Subcutaneous abdominal adipose tissue (tissue), 5 donors: Measurements from ENCODE around the gene RUNDC3A.

ENCODE experiments used
- H3K27ac ChIP-seq: one replicate; pipeline ENCODE4 v1.7.0; 2013; ENCODE audit warnings: low read depth, mild to moderate bottlenecking, inconsistent platforms, low read length, moderate library complexity
- H3K27me3 ChIP-seq, 5 donors: one replicate each; pipeline ENCODE4 v1.7.0; 2013; ENCODE audit warnings: low read length in 5 of 5, inconsistent platforms in 1 of 5; ENCODE audit not compliant: control insufficient read depth in 5 of 5, insufficient read depth in 4 of 5
- H3K36me3 ChIP-seq, 5 donors: one replicate each; pipeline ENCODE4 v1.7.0; 2013; ENCODE audit warnings: low read length in 5 of 5; ENCODE audit not compliant: control insufficient read depth in 5 of 5, insufficient read depth in 5 of 5
- H3K4me1 ChIP-seq, 5 donors: one replicate each; pipeline ENCODE4 v1.7.0; 2013; ENCODE audit warnings: low read length in 5 of 5, mild to moderate bottlenecking in 3 of 5, moderate library complexity in 1 of 5; ENCODE audit not compliant: control insufficient read depth in 5 of 5, insufficient read depth in 5 of 5
- H3K4me3 ChIP-seq, 5 donors: one replicate each; pipeline ENCODE4 v1.7.0; 2013; ENCODE audit warnings: low read length in 5 of 5, low read depth in 1 of 5
- H3K9ac ChIP-seq, 5 donors: one replicate each; pipeline ENCODE4 v1.7.0; 2013; ENCODE audit warnings: low read length in 5 of 5, mild to moderate bottlenecking in 4 of 5, moderate library complexity in 3 of 5
- H3K9me3 ChIP-seq, 5 donors: one replicate each; pipeline ENCODE4 v1.7.0; 2013; ENCODE audit warnings: low read length in 5 of 5; ENCODE audit not compliant: control insufficient read depth in 5 of 5
- donor health status: healthy.
- donor health status: healthy.
- donor health status: healthy.
- donor health status: healthy.
- donor health status: healthy.

The RUNDC3A gene

GRCh38 chr17:44348988-44349364 is 40.6 kb downstream of the RUNDC3A start:
- H3K4me3 ChIP-seq = no peak overlapping the region
- no peaks in the 10 kb centered on the region for H3K27me3 ChIP-seq
- peaks cover 4 to 36% (median 29%) of the 10 kb centered on the region in 5 donors for H3K4me1 ChIP-seq
- no peaks in the 10 kb centered on the region for H3K9me3 ChIP-seq
- H3K9ac ChIP-seq = no peak overlapping the region
- peaks cover 0 to 50% (median 46%) of the 10 kb centered on the region in 5 donors for H3K36me3 ChIP-seq
- H3K27ac ChIP-seq = no peak overlapping the region

GRCh38 chr17:44349553-44350070 is 41.2 kb downstream of the RUNDC3A start:
- Histone ChIP-seq H3K27ac (no peak overlapping the region), H3K36me3 (peaks cover 0 to 50% (median 46%) of the 10 kb centered on the region in 5 donors)

GRCh38 chr17:44350733-44351226 is 42.4 kb downstream of the RUNDC3A start:
- peaks cover 0 to 50% (median 46%) of the 10 kb centered on the region in 5 donors for H3K36me3 ChIP-seq
- peaks cover 4 to 19% (median 18%) of the 10 kb centered on the region in 5 donors for H3K4me1 ChIP-seq
- H3K4me3 ChIP-seq = no peak overlapping the region
- H3K27ac ChIP-seq = no peak overlapping the region
- no peak overlapping the region for H3K9ac ChIP-seq
- H3K27me3 ChIP-seq = no peaks in the 10 kb centered on the region
- H3K9me3 ChIP-seq = no peaks in the 10 kb centered on the region

More at GRCh38 chr17:44349553-44350070, 41.2 kb downstream of the RUNDC3A start:
- Histone ChIP-seq H3K4me3 (no peak overlapping the region), H3K4me1 (peaks cover 4 to 30% (median 27%) of the 10 kb centered on the region in 5 donors), H3K9me3 (no peaks in the 10 kb centered on the region), H3K9ac (no peak overlapping the region), H3K27me3 (no peaks in the 10 kb centered on the region)

- no peak overlapping the region for H3K27ac ChIP-seq
- H3K4me3 ChIP-seq = no peak overlapping the region
- H3K36me3 ChIP-seq = peaks cover 0 to 50% (median 46%) of the 10 kb centered on the region in 5 donors
- H3K9me3 ChIP-seq = no peaks in the 10 kb centered on the region
- H3K4me1 ChIP-seq = peaks cover 0 to 12% (median 11%) of the 10 kb centered on the region in 5 donors
- no peak overlapping the region for H3K9ac ChIP-seq
- no peaks in the 10 kb centered on the region for H3K27me3 ChIP-seq
Measured at GRCh38 chr17:44351464-44351863, 43.1 kb downstream of the RUNDC3A start.

GRCh38 chr17:44351961-44352827 is 43.8 kb downstream of the RUNDC3A start:
- H3K9ac ChIP-seq = no peak overlapping the region
- peaks cover 0 to 50% (median 46%) of the 10 kb centered on the region in 5 donors for H3K36me3 ChIP-seq
- no peaks in the 10 kb centered on the region for H3K9me3 ChIP-seq
- no peaks in the 10 kb centered on the region for H3K27me3 ChIP-seq
- H3K4me3 ChIP-seq = no peak overlapping the region
- peaks cover 0 to 12% (median 10%) of the 10 kb centered on the region in 5 donors for H3K4me1 ChIP-seq
- no peak overlapping the region for H3K27ac ChIP-seq

GRCh38 chr17:44352828-44353671 is 44.6 kb downstream of the RUNDC3A start:
- peaks cover 0 to 50% (median 46%) of the 10 kb centered on the region in 5 donors for H3K36me3 ChIP-seq
- H3K9me3 ChIP-seq = no peaks in the 10 kb centered on the region
- no peak overlapping the region for H3K9ac ChIP-seq
- H3K4me1 ChIP-seq = peaks cover 0 to 12% (median 10%) of the 10 kb centered on the region in 5 donors
- H3K27ac ChIP-seq = no peak overlapping the region
- H3K27me3 ChIP-seq = no peaks in the 10 kb centered on the region
- peak overlapping the region in 2 of 5 donors; percentile 11 to 52 for H3K4me3 ChIP-seq

- peak overlapping the region in 3 of 5 donors; percentile 22 to 52 (median 31) for H3K4me3 ChIP-seq
- peaks cover 0 to 45% (median 43%) of the 10 kb centered on the region in 5 donors for H3K36me3 ChIP-seq
- no peak overlapping the region for H3K9ac ChIP-seq
- no peaks in the 10 kb centered on the region for H3K27me3 ChIP-seq
- no peaks in the 10 kb centered on the region for H3K9me3 ChIP-seq
- H3K4me1 ChIP-seq = peaks cover 0 to 7% (median 4%) of the 10 kb centered on the region in 5 donors
- H3K27ac ChIP-seq = no peak overlapping the region
Measured at GRCh38 chr17:44353672-44354331, 45.4 kb downstream of the RUNDC3A start.

- no peaks in the 10 kb centered on the region for H3K27me3 ChIP-seq
- peaks cover 0 to 2% (median 0%) of the 10 kb centered on the region in 5 donors for H3K4me1 ChIP-seq
- H3K27ac ChIP-seq = no peak overlapping the region
- no peak overlapping the region for H3K9ac ChIP-seq
- peaks cover 0 to 34% (median 32%) of the 10 kb centered on the region in 5 donors for H3K36me3 ChIP-seq
- no peak overlapping the region for H3K4me3 ChIP-seq
- no peaks in the 10 kb centered on the region for H3K9me3 ChIP-seq
Measured at GRCh38 chr17:44354582-44355561, 46.5 kb downstream of the RUNDC3A start.
